ENCODE measurements around the gene EFHC1. TPM values are rescaled to one million over a fixed set of nuclear protein-coding genes. Genes with fewer than 3 reads are reported as not detected.
A peak's percentile ranks its signal among the peaks of the same experiment; 100 is the strongest.

The EFHC1 gene
- total and polyA plus RNA-seq, 3 donors from 2014 or later = 41.8 to 133 (median 62.9) TPM

GRCh38 chr6:52546678-52547077 is 126.5 kb downstream of the EFHC1 start:
- Histone ChIP-seq H3K27ac (peak overlapping the region in 1 of 2 donors; percentile 73), H3K4me1 (peaks cover 42% of the 10 kb centered on the region), H3K9me3 (no peaks in the 10 kb centered on the region), H3K4me3 (no peak overlapping the region), H3K36me3 (ENCODE audit: low read depth, missing control alignments) (no peaks in the 10 kb centered on the region), H3K27me3 (no peaks in the 10 kb centered on the region)
- intact Hi-C loops (cut with DNase I; ENCODE audit: low total_unique reads) = no loop called here
- DNase-seq = no peak
- WGBS, 2 donors = 90 to 96% methylated on average over 3 of the region's 3 CpGs
- TF ChIP-seq CTCF (IDR thresholded peaks at IDR 0.05) = no peak
- TF ChIP-seq POLR2A (IDR thresholded peaks at IDR 0.05) = no peak

- TF ChIP-seq POLR2A (IDR thresholded peaks at IDR 0.05) = no peak
- no peak for TF ChIP-seq CTCF (IDR thresholded peaks at IDR 0.05)
- peaks cover 53% of the 10 kb centered on the region for H3K4me1 ChIP-seq
- no peak overlapping the region for H3K27ac ChIP-seq
- WGBS, 2 donors = 73 to 83% methylated on average over 9 of the region's 9 CpGs
- no peaks in the 10 kb centered on the region for H3K27me3 ChIP-seq
- no peaks in the 10 kb centered on the region for H3K36me3 ChIP-seq (ENCODE audit: low read depth, missing control alignments)
- H3K9me3 ChIP-seq = no peaks in the 10 kb centered on the region
- no peak overlapping the region for H3K4me3 ChIP-seq
- DNase-seq = no peak
- intact Hi-C loops (cut with DNase I; ENCODE audit: low total_unique reads) = no loop called here
These were observed 127.7 kb downstream of the EFHC1 start for GRCh38 chr6:52547647-52548352.

GRCh38 chr6:52548353-52548713 is 128.2 kb downstream of the EFHC1 start:
- WGBS, 2 donors = 85 to 96% methylated on average over 7 of the region's 7 CpGs
- DNase-seq = no peak

GRCh38 chr6:52548999-52549398 is 128.9 kb downstream of the EFHC1 start:
- intact Hi-C loops (cut with DNase I; ENCODE audit: low total_unique reads) = no loop called here
- DNase-seq = no peak
- peaks cover 49% of the 10 kb centered on the region for H3K4me1 ChIP-seq
- 86 to 87% methylated on average over 5 of the region's 5 CpGs for WGBS, 2 donors
- H3K36me3 ChIP-seq (ENCODE audit: low read depth, missing control alignments) = no peaks in the 10 kb centered on the region
- H3K27me3 ChIP-seq = no peaks in the 10 kb centered on the region
- no peaks in the 10 kb centered on the region for H3K9me3 ChIP-seq
- no peak overlapping the region for H3K27ac ChIP-seq
- no peak overlapping the region for H3K4me3 ChIP-seq
- TF ChIP-seq POLR2A (IDR thresholded peaks at IDR 0.05) = no peak
- TF ChIP-seq CTCF (IDR thresholded peaks at IDR 0.05) = no peak

More at GRCh38 chr6:52548353-52548713, 128.2 kb downstream of the EFHC1 start:
- Histone ChIP-seq H3K9me3 (no peaks in the 10 kb centered on the region), H3K4me1 (peaks cover 53% of the 10 kb centered on the region), H3K27ac (no peak overlapping the region), H3K4me3 (no peak overlapping the region), H3K36me3 (ENCODE audit: low read depth, missing control alignments) (no peaks in the 10 kb centered on the region), H3K27me3 (no peaks in the 10 kb centered on the region)
- no peak for TF ChIP-seq POLR2A (IDR thresholded peaks at IDR 0.05)
- no peak for TF ChIP-seq CTCF (IDR thresholded peaks at IDR 0.05)
- intact Hi-C loops (cut with DNase I; ENCODE audit: low total_unique reads) = no loop called here

GRCh38 chr6:52549428-52549827 is 129.3 kb downstream of the EFHC1 start:
- H3K36me3 ChIP-seq (ENCODE audit: low read depth, missing control alignments) = no peaks in the 10 kb centered on the region
- intact Hi-C loops (cut with DNase I; ENCODE audit: low total_unique reads) = no loop called here
- peaks cover 45% of the 10 kb centered on the region for H3K4me1 ChIP-seq
- TF ChIP-seq POLR2A (IDR thresholded peaks at IDR 0.05) (no peak), CTCF (IDR thresholded peaks at IDR 0.05) (no peak)
- no peaks in the 10 kb centered on the region for H3K27me3 ChIP-seq
- no peaks in the 10 kb centered on the region for H3K9me3 ChIP-seq
- H3K27ac ChIP-seq = no peak overlapping the region
- no peak overlapping the region for H3K4me3 ChIP-seq
- no peak for DNase-seq
- 73 to 88% methylated on average over 4 of the region's 4 CpGs for WGBS, 2 donors
